Stimulated activated CD4-positive, alpha-beta T cell treated with anti-CD3 and anti-CD28 coated beads, Interleukin-15, amount 100 ng/mL, for 1 hour (primary cell): Measurements from ENCODE around the gene SLC41A1.
A peak's percentile ranks its signal among the peaks of the same experiment; 100 is the strongest.
"Not testable (repeated sequence)": the region's sequence is repeated elsewhere in the genome, so short reads cannot be mapped to it uniquely, and the experiment has no call there.

Experiments used
- DNase-seq, 2 donors: peaks; one replicate each; pipeline ENCODE4 v3.0.0-alpha.2; 2020; ENCODE audit warnings: low read depth in 1 of 2, low spot score in 1 of 2

Gene SLC41A1

DNA sequence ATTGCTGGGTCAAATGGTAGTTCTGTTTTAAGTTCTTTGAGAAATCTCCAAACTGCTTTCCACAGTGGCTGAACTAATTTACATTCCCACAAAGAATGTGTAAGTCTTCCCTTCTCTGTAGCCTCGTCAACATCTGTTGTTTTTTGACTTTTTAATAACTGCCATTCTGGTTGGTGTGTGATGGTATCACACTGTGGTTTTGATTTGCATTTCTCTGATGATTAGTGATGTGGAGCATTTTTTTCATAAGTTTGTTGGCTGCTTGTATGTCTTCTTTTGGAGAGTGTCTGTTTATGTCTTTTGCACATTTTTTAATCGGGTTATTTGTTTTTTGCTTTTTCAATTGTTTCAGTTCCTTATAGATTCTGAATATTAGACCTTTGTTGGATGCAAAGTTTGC lies 10.3 kb upstream of the SLC41A1 start:
- DNase-seq, result not testable (repeated sequence)

DNA sequence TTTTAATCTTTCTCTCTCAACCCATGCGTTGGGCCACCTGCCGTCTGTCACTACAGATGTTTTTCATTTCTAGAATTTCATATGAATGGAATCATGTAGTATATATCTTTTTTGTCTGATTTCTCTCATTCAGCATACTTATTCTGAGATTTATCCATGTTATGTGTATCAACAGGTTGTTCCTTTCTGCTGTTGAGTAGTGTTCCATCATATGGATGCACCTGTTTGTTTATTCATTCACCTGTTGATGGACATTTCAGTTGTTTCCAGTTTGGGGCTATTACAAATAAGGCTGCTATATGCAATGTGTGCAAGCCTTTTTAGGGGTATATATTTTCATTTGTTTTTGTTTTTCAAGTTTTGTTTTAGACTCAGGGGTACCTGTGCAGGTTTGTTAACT lies 9.4 kb upstream of the SLC41A1 start:
- no peak for DNase-seq

DNA sequence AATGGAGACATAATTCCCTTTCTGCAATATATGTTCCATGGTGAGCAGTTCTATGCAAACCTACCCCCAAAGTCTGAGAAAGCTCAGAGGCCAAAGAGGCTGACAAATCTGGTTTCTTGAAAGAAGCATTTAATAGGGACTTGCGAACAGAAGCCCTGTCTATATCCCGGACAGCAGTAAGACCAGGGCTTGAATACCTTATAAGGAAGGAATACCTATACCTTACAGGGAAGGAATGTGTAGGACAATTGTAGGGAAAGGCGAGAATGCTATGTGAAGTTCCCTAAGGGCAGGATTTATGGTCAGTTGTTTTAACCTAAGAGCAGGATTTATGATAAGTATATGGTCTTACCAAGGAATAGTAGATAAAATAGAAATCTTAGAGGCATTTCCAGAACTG lies 5.0 kb upstream of the SLC41A1 start:
- DNase-seq, result no peak

DNA sequence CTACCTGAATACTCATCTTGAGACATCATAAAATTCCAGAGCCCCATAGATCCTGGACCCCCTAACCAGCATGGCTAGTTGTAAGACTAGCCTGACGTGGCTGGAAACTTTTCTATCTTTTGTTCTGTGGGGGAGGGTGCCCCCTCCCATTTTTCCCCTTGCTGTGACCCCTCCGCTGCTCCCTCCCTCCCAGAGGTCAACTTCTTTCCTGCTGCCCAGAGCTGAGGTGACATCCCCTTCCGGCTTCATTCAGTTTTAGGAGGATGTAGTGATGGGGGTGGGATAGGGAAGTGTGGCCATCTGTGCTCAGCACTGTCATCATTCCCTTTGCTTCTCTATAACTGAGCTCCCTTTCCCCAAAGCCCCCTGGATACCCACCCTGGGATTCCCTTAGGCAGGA lies 4.4 kb upstream of the SLC41A1 start:
- DNase-seq, result no peak

DNA sequence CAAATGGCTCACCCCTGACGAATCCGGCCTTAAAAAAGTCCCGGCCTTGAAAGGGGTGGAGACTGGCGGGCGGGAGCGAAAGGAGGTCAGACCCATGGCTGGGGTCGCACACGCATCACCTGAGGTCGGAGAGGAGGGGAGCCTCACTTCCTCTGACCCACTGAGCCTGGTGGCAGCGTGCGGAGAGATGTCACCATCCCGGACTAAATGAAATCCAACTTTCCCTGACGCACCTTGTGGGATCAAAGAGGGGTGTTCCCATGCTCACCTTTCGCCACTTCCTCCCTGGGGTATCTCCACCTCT lies 709 bp upstream of the SLC41A1 start:
- DNase-seq, result peak in 1 of 2 donors; percentile 11

DNA sequence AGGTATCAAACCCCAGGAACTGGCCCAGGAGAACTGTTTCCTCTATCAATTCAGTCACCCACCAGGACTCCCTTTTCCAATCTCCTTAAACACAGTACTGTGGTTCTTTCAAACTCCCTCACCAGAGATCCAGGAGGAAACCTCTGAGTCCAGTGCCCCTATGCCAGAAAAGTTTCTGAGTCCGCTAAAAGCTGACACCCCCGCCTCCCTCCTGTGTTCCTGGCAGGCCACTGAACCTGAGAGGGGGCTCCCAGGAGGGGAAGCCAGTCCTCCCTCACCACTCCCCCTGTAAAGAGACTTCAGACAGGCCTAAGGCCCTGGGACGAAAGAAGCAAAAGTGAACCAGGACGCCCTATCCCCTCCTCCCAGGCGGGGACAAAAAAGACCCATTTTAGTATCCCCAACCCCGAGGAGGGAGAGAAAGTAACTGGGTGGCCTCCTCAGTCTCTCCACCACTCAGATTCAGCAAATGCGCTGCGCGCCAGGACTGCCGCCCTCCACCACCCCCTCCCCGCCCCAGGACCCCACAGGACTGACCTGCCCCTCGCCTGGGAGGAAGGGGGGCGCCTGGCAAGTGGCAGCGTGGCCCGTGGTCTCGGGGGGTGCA lies 624 bp downstream of the SLC41A1 start:
- DNase-seq, result no peak

DNA sequence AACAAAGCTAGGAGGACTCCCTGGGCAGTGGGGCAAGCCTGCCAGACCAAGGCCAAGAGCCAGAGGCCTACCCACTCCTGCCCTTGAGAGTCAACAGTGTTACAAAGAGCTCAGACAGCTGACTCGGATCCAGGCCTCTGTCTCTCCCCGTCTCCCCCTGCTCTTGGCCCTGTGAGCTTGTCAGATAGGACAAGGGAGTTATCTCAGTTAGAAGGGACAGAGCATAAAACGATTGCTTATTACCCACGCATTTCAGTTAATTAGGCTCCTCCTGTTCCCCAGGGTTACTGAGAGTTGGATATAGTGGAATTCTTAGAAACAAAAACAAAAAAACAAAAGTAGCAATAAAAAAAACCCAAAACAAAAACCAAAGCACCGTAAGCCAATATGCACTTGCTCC lies 1.3 kb downstream of the SLC41A1 start:
- DNase-seq, result no peak

DNA sequence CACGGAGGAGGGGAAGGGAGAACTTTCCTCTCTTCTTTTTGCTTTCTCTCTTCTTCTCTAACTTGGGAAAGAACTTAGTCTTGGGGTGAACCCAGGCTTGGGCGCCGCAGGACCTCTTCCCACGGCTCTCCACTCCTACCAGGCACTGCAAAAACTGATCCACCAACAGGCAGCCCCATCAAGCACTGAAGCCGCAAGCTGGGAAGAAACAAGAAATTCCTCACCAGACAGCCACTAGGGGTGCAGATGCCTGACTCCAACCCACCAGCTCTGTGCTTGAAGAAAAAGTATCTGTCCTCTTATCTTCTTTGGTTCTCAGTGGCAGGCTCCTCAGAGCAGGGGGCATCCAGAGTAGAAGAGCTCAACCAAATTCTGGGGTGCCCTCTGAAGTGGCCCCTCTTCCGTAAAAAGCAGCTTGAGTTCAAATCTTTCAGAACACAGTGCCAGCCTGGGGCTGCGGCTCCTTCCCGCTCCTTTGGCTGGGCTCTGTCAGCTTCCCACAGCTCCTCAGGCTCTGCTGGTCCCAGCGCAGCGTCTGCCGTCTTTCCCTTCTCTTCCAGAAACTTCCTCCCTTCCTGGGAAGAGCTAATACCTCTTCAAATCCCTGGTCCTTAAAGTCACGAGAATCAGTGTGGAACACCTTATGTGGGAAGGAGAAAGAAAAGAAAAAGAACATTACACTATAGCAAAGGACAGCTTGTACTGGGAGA lies 2.4 kb downstream of the SLC41A1 start:
- no peak for DNase-seq

DNA sequence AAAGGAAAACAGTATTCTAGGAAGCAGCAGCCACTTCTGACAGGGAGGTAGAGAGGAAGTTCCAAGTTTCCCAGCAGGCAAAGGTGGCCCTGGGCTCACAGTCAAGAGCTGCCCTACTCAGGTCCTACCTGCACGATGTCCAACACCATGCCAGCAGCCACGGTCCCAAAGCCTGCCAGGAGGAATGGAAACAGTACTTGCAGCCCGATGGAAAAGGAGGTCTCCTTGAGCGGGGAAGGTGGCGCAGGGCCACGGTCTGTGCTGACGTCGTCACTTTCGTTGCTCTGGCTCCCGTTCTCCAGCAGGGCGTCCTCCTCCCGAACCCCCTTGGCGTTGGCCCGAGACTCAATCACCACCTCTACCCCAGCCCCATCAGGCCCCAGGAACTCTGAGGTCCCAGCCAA lies 3.1 kb downstream of the SLC41A1 start:
- no peak for DNase-seq

DNA sequence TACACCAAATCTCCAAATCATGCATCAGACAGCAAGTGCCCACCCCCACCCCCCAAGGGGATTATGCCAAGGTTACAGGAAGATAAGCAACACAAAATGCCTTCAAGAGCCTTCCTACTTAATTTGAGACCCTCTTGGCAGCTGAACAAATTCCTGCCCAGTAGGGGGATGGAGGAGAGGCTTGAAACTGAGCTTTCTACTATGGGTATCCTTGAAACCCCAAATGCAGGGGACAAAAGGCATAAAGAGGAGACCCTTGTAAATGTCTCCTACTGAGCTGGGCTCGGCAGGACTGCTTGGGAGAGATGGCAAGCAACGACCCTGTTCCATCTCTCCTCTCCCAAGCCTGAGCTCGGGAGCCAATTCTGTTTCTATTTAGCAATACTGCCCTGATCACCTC lies 3.5 kb downstream of the SLC41A1 start:
- no peak for DNase-seq

DNA sequence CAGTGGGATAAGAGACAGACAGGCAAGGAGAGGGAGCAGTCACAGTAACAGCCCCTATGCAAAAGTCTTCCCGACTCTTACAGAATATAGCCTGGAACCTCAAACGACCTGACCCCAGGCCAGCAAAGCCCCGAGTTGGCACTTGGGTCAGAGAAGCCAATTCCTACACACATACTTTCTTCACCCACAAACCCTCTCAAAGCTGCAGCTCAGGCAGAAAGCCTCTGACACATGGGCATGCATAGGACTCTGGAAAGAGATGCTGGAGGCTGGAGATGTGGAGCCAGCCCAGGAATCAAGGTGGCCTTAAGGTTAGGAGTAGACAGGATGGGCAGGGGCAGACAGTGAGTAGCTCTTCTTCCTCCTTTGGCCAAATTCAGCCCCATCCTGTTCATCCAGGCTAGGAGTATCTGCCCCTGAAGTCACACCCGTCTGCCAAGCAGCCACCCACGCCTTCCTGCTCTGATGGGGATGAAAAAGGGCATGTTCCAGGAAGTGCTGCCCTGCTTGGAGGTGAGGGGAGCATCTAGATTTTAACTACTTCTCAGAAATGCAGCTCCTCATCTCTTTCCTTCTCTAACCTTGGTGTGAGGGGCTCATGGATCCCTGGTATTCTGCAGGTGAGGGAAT lies 7.8 kb downstream of the SLC41A1 start:
- no peak for DNase-seq

DNA sequence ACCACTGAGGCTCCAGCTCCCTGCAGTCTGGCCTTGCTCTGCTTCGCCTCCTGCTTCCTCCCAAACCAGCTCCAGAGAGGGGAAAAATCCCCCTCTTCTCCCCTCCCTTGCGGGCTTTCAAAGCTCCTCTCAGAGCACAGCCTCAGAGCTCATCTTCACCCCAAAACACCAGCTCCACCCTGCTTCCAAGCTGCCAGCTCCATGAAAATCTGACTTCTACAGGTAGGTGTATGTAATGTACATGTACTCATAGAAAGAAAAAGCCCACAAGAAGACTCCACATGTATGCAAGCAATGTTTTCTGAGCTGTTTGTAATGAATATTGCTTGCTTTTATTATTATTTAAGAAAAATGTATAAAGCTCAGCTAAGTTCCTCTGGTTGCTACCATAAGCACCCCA lies 8.4 kb downstream of the SLC41A1 start:
- no peak for DNase-seq

DNA sequence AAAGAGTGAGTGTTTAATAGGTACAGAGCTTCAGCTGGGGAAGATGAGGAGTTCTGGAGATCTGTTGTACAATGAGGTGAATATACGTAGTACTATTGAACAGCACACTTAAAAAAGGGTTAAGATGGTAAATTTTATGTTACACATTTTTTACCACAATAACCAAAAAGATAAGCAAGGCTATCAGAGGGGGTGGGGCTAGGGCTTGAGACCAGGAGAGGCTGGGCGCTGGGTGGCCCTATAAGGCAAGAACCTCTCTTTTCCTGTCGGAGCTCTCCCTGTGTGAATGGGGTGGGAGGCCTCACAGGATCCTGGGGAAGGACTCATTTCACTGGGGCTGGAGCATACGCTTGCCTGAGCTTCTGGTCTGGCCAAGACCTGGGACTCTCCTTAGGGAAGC lies 9.0 kb downstream of the SLC41A1 start:
- DNase-seq, result no peak

DNA sequence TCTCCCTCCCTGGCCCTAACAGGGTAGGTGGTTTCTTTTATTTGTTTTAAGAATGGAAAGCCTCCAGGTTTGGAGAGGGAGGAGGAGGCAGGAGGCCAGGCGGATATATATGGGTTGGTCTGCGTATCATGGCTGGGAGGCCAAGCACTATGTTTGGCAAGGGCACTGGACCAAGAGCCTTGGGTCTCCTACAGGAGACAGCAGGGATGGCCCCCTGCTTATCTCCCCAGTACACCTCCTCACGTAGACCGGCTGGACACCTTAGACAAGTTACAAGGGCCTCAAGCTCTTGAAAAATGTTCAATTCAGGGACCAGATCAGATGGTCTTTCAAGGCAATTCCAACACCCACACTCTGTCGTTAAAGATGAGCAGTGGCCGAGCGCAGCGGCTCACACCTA lies 10.9 kb downstream of the SLC41A1 start:
- DNase-seq, result no peak

DNA sequence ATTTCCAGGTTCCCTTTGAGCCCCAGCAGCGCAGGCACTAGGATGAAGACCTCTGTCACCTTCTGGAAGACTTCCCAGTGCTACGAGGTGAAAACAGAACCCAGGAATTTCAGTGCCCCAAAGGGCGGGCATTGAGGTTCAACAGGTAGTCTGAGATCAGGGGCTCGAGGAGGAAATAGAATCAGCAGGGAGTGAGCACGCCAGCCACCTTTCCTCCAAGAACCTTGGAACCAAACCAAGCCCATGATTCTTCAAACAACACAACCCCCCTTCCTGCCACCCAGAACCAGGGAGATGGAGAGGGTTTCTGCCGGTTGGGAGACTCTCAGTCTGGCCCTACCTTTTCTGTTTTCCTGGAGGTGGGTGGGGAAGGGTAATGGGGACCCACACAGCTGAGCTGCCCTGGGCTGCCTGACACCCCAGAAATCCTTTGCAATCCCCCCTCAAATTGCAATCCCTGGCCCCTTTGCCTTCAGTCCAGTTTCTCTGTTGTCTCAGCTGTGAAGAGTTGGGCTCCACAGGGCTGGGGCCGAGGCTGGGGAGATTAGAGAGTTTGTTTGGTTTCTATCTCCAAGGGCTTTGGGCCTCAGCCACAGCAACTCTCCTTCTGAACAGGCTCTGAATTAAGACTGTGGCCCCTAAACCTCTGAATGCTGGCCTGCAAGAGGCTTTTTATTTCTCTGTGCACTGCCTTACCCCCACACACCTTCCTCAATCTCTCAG lies 11.9 kb downstream of the SLC41A1 start:
- no peak for DNase-seq

DNA sequence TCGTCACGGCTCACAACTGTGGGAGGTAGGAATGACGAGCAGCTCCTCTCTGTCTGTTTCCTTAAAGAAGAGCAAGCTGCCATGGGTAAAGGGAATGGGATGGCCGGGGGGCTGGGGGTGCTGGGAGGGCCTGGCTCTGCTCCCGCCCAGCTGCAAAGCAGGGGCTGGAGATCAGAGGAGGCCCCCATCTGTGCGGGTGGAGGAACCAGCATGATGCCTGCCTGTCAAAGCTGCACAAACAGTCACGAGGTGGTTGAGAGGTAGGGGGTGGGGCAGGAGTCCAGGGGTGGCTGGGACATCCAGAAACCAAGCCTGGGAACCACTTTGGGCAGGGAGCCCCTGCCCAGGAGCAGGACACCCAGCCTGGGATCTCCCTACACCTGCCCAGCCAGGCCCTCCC lies 12.6 kb downstream of the SLC41A1 start:
- no peak for DNase-seq

DNA sequence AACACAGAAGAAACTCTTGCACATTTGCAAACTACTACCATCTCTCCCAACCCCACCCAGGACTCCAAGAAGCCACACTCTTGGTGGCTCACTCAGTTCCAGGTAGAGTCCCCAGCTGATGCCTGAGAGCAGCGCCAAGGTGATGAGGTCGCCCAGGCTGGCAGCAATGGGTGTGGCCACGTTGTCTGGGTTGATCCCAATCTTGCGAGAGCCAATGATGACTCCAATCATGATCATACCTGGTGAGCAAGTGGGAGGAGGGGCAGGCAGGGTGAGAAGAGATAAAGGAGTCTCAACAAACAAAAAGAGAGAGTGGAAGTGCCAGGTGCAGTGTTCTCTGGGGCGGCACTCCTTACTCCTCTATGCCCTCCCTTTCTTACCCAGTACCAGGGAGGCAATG lies 14.4 kb downstream of the SLC41A1 start:
- no peak for DNase-seq

DNA sequence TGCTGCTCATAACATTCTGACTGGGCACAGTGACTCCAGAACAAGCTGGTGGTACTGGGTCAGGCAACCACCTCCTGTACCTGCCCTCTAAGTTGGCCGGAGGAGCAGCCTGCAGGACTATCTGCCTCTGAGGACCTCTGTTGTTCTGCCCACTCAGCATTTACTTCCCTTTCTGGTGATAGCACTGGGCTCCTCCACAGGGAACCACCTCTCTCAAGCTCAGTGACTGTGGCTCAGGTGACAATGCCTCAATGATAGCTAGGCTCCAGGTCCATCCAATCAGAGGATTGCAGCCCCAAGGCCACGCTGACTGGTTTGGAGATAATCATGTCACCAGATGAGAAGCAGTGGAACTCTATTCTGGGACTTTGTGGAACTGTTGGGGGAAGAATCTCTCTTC lies 15.8 kb downstream of the SLC41A1 start:
- no peak for DNase-seq

DNA sequence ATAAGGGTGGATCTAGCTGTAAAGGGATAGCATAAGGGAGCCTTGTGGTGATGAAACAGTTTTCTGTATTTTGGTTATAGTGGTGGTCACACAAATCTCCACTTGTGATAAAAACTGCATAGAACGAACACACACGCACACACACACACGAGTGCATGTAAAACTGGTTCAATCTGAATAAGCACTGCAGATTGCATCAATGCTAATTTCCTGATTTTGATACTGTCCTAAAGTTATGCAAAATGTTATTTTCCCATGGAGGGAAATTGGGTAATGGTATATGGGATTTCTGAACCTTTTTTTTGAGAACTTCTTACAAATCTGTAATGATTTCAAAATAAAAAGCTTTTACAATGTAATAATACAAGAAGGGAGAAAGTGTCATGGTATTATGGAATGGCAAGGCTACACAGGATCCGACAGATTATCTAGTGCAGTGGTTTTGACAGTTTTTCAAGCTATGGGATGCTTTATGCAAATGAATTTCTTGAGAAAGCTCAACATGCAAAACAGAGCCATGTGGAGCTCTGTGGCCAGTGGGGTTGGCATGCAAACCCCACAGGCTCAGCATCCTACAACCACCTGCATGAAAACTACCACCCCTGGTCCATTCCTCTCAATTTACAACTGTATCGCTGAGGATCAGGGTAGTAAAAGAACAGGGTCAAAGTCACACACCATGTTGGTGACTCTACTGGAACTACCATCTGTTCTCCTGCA lies 18.8 kb downstream of the SLC41A1 start:
- DNase-seq, result no peak

DNA sequence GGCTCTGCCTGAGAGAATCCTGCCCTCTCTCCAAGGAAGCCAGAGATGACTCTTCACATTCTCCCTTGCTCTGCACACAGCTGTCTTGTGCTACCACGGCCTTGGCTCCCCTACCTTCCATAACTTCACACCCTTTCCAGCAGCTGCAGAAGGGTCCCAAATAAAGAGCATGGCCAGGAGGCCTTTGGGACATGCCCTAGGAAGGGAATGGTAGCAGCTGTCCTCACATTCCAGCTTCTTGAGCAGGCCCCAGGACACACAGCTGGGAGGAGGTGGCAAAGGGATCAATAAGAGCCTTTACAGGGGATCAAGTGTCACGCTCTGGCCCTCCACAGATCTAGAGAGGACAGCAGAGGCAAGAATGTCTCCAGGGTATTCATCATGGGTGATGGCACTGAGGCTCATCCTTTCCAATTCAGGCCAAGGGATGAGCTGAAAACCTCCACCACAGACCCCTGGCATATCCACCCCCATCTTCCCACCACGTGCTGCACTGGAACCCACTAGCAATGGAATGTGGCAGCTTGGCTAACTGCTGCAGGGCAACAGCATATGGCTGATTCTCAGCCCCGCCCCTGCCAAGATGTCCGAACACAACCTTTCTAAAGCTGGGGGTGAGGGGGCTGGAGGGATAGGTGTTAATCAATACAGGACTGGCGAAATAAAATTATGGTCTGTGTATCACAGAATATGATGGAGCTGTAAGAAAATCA lies 19.9 kb downstream of the SLC41A1 start:
- DNase-seq, result no peak

DNA sequence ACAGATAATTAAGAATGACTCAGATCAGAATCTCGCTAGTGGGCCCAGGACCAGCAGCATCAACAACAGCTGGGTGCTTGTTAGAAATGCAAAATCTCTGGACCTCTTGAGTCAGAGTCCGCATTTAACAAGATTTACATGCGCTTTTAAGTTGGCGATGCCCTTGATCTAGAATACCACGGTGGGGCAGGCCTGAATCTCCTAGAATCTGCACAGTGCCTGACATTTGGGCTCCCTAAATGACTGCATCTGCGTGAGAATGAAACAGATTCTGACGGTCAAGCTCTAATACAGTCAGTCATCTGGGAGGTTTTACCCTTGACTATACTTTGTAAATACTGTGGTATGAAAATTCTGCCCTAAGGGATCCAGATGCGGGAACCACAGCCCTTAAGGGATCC lies 20.5 kb downstream of the SLC41A1 start:
- DNase-seq, result no peak
